GM18861 (cell line): Measurements from ENCODE around the gene TSPAN14.
"Not testable (repeated sequence)": the region's sequence is repeated elsewhere in the genome, so short reads cannot be mapped to it uniquely, and the experiment has no call there.

Experiments
- ATAC-seq: cut with Tn5 transposase; IDR thresholded peaks from one replicate; pipeline ENCODE4 v1.9.1; 2021; ENCODE audit not compliant: unreplicated experiment

The TSPAN14 gene

DNA sequence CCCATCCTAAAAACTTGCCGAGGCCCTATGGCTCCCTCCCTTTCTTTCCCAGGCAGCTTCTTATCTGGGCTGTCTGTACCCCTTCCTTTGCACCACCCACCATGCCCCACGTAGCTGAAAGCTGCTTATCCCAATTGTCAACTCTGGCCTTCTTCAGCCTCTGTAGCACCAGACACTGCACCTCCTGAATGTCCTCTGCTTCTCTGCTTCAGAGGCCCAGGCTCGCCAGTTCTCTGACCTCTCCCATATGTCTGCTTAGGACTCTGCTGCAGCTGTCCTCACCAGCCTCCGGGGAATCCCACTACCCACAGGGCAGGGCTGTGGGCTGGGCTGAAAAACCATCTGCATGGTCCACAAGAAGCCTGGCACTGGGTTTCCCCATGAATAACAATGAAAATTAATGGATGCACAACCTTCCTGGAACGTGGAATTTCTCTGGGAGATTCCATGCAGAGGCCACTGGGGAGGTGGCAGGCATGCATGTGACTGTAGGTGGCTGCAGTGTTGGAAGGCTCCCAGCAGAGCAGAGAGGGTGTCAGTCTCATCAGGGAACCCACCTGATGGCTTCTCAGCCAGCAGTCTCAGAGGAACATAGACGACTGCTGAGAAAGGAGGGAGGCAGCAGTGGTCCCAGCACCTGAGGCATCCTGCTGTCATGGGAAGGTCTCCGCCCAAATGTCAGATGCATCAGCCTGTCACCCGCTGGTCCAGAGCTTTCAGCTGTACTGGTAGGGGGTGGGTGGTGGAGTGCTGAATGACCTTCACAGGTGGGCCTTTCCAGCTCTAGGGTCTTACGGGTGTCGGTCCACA lies 66.8 kb downstream of the TSPAN14 start:
- no peak for ATAC-seq

DNA sequence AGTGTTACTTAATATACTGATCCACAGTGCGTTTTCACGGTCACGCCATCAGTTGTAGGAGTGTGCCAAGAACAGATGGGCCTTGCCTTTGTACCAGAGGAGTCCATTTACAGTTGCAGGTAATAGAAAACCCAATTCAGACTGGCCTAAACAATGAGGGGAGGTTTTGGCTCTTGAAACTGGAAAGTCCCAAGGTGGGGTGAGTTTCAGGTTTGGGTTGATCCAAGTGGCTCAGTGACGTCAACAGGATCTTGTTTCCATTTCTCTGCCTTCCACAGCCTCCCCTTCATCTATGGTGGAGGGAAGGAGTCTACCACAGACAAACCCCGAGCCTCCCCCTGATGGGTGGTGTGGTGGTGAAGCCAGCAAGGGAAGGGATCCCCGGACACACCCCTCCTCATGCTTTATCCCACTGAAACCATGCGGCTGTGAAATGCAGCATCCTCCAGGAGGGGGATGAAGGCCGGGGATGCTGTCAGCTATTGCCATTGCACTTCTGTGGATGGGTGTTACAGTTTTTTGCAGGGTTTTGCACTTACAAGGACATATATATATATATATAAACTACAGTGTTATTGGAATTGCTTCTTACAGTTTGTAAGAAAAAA lies 68.8 kb downstream of the TSPAN14 start:
- no peak for ATAC-seq

DNA sequence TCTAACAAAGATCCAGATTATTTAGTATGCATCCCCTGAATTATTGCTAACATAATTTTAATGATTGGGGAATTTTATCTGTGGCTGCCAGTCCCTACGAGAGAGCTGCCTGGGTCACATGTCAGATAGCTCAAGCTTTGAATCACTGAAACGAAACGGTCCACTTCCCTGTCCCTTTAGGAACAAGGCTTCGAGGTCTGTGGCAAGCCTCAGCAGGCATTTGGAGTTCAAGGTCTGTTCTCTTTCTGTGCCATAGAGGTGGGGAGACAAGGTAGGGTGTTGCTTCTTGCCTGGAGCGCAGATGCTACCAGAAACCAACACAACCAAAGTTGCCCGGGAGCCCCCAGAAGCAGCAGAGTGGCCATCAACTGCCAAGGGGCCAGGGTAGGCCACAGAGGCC lies 69.7 kb downstream of the TSPAN14 start:
- no peak for ATAC-seq

DNA sequence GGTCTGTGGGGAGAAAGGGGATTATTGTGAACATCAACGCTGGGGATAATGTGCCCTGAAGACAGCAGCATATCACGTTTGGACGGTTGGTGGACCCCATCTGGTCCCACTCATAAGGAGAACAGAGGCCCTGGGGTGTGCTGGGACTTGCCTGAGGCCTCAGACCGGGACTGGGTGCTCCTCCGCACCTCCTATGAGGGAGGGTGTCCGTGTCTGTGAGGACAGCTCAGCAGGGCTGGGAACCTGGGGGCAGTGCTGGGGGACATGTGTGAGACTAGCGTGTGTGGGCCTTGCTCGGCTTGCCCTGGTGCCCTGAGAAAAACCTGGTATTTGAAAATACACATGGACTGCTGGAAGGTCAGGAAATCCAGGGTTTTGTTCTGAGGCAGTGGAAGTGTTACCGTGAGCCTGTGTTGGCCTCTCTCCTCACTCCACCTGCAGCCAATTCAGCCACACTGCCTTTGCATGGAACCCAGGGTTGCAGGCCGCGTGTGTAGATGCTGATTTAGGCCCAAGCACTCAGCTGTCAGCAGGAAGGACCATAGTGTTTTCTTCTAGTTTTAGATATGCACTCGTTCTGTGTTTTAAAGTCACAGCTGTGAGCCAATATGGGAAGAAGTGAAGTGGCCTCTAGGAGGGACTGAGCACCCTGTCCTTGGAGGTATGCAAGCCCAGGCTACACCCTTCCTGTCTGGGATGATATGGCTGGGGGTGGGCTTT lies 70.2 kb downstream of the TSPAN14 start:
- no peak for ATAC-seq

DNA sequence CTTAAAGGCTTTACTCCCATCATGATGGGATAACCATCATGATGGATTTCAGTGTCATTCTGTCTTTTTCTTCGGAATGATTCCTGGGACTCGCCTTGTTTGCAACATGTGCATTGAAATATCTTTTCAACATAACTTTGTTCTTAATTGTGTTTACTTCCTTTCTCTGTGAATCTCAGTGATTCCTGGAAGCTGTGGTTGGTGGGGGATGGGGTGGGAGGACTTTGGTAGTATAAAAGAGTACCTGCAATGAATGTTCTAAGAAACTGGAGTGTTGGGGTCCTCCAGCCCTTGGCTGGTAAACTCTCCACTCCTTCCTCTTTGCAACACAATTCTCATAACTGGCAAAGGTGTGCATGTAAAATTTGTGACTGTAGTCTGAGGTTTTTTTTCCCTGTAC lies 72.1 kb downstream of the TSPAN14 start:
- ATAC-seq = no peak

DNA sequence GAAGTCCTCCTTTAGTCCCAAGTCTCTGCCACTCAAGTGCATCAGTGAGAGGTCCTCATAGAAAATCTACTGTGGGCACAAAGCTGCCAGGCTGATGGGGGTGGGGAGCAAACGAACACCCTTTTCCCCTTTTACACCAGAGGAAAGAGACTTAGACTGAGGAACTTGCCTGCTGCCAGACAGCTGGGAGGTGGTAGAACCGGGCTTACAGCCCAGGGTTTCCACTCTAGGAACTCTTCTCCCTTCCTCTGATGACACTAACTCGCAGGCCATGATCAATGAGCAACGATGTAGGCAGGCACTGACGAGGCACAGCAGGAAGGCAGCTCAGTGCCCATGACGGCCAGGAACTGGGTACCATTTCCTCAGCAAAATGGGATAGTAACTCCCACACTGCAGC lies 72.6 kb downstream of the TSPAN14 start:
- ATAC-seq = no peak

DNA sequence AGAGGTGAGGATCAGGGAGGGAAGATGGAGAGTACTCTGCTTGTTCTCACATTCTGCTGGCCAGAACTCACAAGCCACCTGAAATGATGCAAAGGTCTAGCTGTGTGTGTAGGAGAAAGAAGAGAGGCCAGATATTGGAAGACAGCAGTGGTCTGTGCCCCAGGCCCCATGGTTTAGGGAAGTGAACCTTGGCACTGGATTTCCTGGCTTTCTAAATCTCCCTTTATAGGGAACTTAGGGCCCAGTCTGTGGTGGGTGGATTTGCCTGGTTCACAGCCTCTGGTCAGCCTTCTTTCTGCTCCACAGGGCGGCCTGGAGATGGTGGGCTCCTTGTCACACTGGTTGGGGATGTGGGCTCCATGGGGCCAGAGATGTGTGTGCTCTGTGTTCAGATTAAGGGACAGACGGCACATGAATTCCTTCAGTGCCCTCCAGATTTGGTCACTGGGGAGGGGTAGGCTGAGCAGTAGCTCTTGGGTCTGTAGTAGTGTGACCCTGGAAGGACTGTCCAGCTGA lies 74.1 kb downstream of the TSPAN14 start:
- ATAC-seq = no peak

DNA sequence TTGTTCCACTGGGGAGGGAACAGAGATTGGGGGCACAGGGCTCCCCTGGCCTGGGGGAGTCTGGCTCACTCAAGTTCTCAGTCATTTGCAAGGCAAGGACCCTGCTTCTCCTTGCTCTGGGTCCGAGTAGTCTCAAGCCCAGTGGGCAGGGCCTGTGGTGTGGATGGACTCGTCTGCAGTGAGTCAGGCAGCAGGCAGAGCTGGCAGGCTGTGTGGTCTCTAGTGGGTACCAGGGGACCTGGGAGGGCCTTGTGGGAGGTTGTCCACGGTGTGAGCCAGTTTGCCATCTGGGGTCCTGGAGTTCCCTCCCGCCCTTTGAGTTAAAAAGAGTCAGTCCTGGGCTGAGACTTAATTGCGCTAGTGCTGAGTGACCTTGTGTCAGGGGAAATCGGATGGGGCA lies 74.8 kb downstream of the TSPAN14 start:
- no peak for ATAC-seq

DNA sequence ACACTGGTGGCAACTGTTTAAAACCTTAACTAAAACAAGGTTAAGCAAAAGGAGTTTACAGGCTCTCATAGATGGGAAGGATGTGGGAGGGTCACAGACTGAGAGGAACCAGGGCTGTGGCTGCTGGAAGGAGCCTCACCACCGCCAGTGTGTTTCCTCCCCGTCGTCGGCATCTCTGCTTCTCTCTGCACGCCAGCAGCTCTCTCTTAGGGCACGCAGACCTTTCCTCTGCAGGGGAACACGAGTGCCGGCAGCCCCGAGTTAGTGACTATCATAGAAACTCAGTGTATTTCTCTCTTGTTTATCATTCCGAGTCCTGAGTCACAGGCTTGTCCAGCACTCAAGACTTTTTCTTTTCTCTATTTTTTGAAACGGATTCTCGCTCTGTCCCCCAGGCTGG lies 75.5 kb downstream of the TSPAN14 start:
- no peak for ATAC-seq

DNA sequence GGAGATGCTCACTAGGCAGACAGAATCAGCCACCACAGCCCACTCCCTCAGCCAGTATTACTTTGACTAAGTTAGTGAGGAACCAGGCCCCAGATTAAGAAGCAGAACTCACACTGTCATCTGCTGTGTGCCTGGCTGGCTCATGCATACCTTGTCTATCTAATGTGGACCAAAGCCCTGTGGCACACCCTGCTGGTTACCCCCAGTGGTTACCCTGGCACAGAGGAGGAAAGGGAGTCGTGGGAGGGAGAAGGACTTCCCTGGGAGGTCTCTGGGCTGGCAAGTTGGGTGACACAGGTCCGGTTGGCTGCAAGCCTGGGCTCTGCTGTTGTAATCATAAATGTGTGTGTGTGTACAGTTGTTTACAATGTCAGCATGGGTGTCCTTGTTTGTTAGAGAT lies 76.1 kb downstream of the TSPAN14 start:
- ATAC-seq = peak; percentile 47

DNA sequence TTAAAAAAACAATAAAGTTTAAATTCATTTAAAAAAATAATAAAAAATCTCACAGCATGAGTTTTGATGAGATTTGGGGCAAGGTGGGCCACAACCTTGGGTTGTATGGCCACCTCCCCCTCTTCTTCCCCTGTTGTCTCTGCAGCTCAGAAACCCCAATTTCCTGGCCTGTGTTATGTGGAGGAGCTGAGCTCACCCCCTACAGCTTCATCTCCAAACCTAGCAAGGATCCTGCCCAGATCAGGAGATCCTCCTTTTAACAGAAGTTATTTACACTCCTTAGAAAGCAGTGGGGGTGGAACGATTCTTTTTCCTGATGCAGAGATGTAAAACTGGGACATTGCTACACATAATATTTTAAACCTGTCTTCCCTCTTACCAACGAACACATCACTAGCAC lies 76.7 kb downstream of the TSPAN14 start:
- no peak for ATAC-seq

DNA sequence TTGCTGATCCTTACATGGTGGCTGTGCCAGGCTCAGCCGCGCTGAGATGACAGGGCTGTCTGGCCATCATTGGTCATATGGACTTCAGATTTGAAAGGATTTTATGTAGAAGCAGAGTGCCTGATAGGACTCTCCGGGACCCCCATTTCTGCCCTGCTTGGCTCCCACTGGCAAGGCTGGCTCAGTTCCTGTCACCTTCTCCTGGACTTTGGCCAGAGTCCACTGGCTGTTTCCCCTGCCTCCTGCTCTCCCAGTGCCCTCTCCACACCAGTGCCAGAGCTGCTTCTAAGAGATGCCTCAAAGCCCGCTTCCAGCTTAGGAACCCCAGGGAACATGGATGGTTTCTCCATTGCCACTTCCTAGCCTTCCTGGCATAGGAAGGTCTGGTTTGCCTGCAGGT lies 78.5 kb downstream of the TSPAN14 start:
- ATAC-seq = no peak

DNA sequence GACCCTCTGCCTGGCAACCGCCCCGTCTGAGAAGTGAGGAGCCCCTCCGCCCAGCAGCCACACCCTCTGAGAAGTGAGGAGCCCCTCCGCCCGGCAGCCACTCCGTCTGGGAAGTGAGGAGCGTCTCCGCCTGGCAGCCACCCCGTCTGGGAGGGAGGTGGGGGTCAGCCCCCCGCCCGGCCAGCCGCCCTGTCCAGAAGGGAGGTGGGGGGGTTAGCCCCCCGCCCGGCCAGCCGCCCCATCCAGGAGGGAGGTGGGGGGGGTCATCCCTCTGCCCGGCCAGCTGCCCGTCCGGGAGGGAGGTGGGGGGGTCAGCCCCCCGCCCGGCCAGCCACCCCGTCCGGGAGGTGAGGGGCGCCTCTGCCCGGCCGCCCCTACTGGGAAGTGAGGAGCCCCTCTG lies 79.9 kb downstream of the TSPAN14 start:
- ATAC-seq = not testable (repeated sequence)

DNA sequence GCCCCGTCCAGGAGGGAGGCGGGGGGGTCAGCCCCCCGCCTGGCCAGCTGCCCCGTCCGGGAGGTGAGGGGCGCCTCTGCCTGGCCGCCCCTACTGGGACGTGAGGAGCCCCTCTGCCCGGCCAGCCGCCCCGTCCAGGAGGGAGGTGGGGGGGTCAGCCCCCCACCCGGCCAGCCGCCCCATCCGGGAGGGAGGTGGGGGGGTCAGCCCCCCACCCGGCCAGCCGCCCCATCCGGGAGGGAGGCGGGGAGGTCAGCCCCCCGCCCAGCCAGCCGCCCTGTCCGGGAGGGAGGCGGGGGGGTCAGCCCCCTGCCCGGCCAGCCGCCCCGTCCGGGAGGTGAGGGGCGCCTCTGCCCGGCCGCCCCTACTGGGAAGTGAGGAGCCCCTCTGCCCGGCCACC lies 80.5 kb downstream of the TSPAN14 start:
- not testable (repeated sequence) for ATAC-seq

DNA sequence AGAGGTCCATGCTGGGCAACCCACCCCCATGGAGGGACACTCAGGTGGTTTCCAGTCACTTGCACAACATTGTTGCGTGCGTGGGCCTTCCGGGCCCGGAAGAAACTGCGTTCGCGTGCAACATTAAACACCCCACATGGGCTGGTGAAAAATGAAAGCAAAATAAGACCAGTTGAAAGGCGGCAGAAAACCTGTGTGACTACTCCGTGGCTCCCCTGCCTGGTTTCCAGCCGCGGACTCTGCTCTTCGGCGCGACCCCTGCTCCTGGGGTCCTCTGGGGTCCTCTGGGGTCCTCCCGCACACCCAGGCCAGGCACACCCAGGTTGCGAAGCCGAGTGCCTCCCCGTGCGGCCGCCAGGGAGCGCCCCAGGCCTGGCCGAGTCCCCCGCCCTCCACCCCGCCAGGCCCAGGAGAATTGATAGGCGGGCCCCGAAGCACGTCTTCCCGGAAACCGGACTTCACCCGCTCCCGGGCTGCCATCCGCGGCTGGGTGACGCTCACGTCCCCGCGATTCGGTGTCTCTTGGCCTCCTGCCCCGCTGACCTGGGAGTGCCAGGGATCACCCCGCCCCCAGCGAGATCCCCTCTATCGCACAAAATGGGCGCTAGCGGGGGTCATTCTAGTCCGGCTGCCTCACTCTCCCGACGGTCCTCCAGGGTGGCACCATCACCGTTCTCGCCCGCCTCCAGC lies 81.7 kb downstream of the TSPAN14 start:
- peak; percentile 55 for ATAC-seq

DNA sequence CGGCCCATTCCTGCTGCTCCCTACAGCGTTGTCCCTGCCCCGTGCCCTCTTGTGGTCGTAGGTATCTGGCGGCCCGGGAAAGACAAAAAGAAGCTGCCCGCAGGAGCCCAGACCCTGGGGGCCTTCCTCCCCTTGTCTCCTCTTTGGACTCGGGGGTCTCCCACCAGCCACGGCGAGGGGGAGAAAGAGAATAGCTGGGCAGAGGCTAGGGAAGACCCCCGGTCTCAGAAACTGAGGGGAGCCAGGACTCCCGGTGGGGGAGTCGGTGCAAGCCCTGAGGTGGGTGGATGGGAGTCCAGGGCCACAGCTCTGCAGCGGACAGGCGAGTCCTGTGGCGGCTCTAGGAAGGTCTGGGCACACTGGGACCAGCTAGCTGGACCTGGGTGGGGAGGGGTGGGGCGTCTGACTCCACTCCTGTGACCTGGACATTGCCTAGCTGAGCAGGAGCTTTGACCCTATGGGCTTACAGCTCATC lies 82.3 kb downstream of the TSPAN14 start:
- ATAC-seq = no peak

DNA sequence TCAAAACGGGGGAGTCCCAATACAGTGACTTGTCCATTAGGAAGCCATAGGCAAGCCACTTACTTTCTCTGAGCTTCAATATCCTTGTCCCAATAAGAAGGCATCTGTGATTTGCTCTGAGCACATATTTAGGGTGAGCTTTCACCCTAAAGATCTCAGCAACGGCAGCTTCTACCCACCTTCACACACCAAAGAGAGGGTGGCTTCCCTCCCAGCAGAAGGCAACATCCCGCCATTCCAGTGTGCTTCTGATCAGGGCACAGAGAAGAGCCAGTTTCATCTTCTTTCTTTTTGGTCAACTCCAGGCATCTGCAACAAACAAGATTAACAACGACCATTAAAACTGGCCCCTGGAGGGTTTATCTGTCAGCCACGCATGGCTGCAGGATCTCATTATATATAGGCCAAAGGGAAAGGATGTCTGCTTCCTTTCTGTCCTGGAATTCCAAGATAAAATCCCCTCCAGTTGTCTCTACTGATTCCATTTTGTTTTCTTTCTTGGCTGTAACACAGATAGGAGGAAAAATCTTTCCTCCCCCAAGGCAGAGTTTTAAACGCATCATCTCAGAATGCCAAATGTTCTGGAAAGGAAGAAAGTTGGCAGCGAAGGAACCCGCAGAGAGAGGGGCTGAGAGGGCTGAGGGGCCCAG lies 83.1 kb downstream of the TSPAN14 start:
- ATAC-seq = no peak

DNA sequence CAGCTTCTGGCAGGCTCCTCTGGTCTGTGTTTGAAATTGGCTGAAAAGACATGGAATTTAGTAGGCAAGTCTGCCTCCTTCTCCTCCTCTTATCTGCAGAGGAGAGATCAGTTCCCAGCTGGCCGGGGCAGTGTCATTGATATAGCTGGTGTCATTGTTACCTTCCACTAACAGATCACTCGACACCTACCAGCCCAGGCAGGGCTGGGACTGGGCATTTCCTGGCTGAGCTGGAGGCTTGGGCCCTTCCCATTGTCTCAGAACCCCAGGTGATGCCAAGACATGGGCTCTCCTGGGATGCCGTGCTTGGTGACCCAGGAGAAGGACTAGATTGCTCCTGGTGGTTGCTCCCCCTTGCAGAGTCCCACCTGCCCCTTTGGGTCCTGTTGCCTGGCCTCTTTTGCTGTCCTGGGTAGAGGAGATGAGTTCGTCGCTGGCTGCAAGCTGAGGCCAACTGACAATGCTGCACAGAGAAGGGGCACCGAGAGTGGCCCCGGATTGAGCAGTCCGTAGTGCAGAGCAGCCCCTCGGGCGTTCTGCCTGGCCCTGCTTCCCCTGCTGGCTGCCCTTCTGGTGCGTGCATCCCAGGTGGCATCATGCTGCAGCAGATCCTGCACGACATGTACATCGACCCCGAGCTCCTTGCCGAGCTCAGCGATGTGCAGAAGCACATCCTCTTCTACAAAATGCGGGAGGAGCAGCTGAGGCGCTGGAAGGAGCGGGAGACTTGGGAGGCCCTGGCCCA lies 83.8 kb downstream of the TSPAN14 start, which contains the start of gene SH2D4B:
Gene SH2D4B (plus strand): TSS at position 167 of the 745 bp plus-strand sequence. CDS start 430 bp downstream, at position 597.
- ATAC-seq = no peak

DNA sequence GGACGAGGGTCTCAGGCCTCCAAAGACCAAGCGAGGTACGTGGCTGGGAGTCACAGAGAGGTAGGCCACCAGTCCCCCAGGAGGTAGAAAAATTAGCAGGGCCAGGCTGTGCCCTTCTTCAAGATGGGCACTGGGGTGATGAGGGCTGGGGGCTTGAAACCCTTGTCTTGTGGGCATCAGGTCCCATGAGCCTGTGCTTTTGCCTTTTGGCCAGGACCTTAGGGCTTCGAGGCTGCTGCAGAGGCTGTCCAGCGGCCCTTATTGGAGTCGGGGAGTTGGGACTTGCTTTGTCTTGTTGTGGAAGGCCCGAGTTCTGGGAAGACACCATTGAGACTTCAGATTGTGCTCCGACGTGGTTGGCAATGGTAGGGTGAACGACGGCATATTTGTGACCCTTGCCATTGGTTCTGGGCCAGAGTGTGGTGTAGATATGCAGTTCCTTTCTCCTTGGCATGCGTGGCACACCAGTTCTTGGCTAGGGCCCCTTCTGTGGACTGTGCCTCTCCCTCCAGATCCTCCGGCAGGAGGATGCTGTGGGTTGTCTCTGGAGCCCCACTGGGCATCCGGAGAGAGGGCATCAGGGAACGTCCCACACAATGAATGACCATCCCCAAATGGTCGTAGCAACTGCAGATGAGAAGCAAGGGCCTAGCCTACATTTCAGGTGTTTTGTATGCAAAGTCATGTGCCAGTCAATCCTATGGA lies 84.5 kb downstream of the TSPAN14 start:
- ATAC-seq = no peak
